Mesenchymal stem cell (in vitro differentiated cells and primary cell): Measurements from ENCODE around the gene TMEM147.

Experiments
- DNase-seq: peaks from one replicate; pipeline ENCODE4 v3.0.0-alpha.2; 2013
- H2AFZ ChIP-seq: one replicate; pipeline ENCODE4 v1.6.1; 2013; ENCODE audit warnings: low read depth, mild to moderate bottlenecking, control low read depth, inconsistent platforms, low read length, moderate library complexity
- H2AK5ac ChIP-seq: 2 replicates; pipeline ENCODE4 v1.6.1; 2013; ENCODE audit warnings: low read length, moderate library complexity, mild to moderate bottlenecking, inconsistent platforms; ENCODE audit not compliant: severe bottlenecking
- H2BK120ac ChIP-seq: one replicate; pipeline ENCODE4 v1.6.1; 2013; ENCODE audit warnings: low read depth, mild to moderate bottlenecking, inconsistent platforms, low read length, moderate library complexity
- H2BK12ac ChIP-seq, 2 experiments: one replicate each; pipeline ENCODE4 v1.6.1; 2013; ENCODE audit warnings: inconsistent platforms in 2 of 2, low read length in 2 of 2, mild to moderate bottlenecking in 2 of 2, moderate library complexity in 2 of 2, control low read depth in 1 of 2
- H2BK15ac ChIP-seq: one replicate; pipeline ENCODE4 v1.6.1; 2013; ENCODE audit warnings: mild to moderate bottlenecking, low read depth, inconsistent platforms; ENCODE audit not compliant: poor library complexity, severe bottlenecking
- H2BK5ac ChIP-seq: 2 replicates; pipeline ENCODE4 v1.6.1; 2013; ENCODE audit warnings: low read depth, mild to moderate bottlenecking, low read length, control low read depth, inconsistent platforms; ENCODE audit not compliant: poor library complexity, severe bottlenecking
- H3K14ac ChIP-seq, 2 experiments: one replicate each; pipeline ENCODE4 v1.6.1; 2013; ENCODE audit warnings: inconsistent platforms in 2 of 2, low read length in 2 of 2, control low read depth in 1 of 2, mild to moderate bottlenecking in 1 of 2, moderate library complexity in 1 of 2
- H3K18ac ChIP-seq, 2 experiments: one replicate each; pipeline ENCODE4 v1.6.1; 2013; ENCODE audit warnings: inconsistent platforms in 2 of 2, low read length in 2 of 2, control low read depth in 1 of 2, low read depth in 1 of 2, mild to moderate bottlenecking in 1 of 2
- H3K23ac ChIP-seq, 2 experiments: one replicate each; pipeline ENCODE4 v1.6.1; 2013; ENCODE audit warnings: inconsistent platforms in 2 of 2, low read length in 2 of 2, mild to moderate bottlenecking in 2 of 2, moderate library complexity in 2 of 2, control low read depth in 1 of 2
- H3K27ac ChIP-seq: 2 replicates; pipeline ENCODE4 v1.5.1; 2013; ENCODE audit warnings: mild to moderate bottlenecking, moderate library complexity, low read length, control low read depth, inconsistent platforms; ENCODE audit not compliant: poor library complexity, severe bottlenecking
- H3K27me3 ChIP-seq, 2 experiments: 2 replicates each; pipeline versions ENCODE4 v1.6.1 to v1.7.0; 2013; ENCODE audit warnings: low read length in 2 of 2, mild to moderate bottlenecking in 2 of 2, moderate library complexity in 2 of 2, control low read depth in 1 of 2, inconsistent platforms in 1 of 2; ENCODE audit not compliant: control insufficient read depth in 1 of 2, insufficient read depth in 1 of 2
- H3K36me3 ChIP-seq, 2 experiments: 2 replicates each; pipeline versions ENCODE4 v1.6.1 to v1.7.0; 2013; ENCODE audit warnings: low read length in 2 of 2, control low read depth in 1 of 2, inconsistent platforms in 1 of 2, low read depth in 1 of 2, mild to moderate bottlenecking in 1 of 2; ENCODE audit not compliant: insufficient read depth in 2 of 2, control insufficient read depth in 1 of 2
- H3K4ac ChIP-seq, 2 experiments: one replicate each; pipeline ENCODE4 v1.6.1; 2013; ENCODE audit warnings: inconsistent platforms in 2 of 2, low read length in 2 of 2, mild to moderate bottlenecking in 2 of 2, moderate library complexity in 2 of 2, control low read depth in 1 of 2, low read depth in 1 of 2
- H3K4me1 ChIP-seq: 2 replicates; pipeline ENCODE4 v1.6.1; 2013; ENCODE audit warnings: low read depth, low read length, control low read depth; ENCODE audit not compliant: control insufficient read depth, insufficient read depth
- H3K4me2 ChIP-seq: 2 replicates; pipeline ENCODE4 v1.6.1; 2013; ENCODE audit warnings: low read length, mild to moderate bottlenecking, inconsistent platforms; ENCODE audit not compliant: poor library complexity, severe bottlenecking
- H3K4me3 ChIP-seq, 2 experiments: 2 replicates each; pipeline versions ENCODE4 v1.5.1 to v1.7.0; 2013; ENCODE audit warnings: low read length in 2 of 2, mild to moderate bottlenecking in 2 of 2, control low read depth in 1 of 2, low read depth in 1 of 2; ENCODE audit not compliant: insufficient read depth in 1 of 2
- H3K79me1 ChIP-seq: replicated peaks from 2 replicates; pipeline ENCODE4 v1.6.1; 2013; ENCODE audit warnings: mild to moderate bottlenecking, control low read depth, low read length, inconsistent platforms; ENCODE audit not compliant: poor library complexity, severe bottlenecking
- H3K9ac ChIP-seq: 2 replicates; pipeline ENCODE4 v1.7.0; 2013; ENCODE audit warnings: mild to moderate bottlenecking, low read length, moderate library complexity
- H3K9me3 ChIP-seq: 2 replicates; pipeline ENCODE4 v1.7.0; 2013; ENCODE audit warnings: mild to moderate bottlenecking, low read length; ENCODE audit not compliant: control insufficient read depth
- H4K8ac ChIP-seq: one replicate; pipeline ENCODE4 v1.6.1; 2013; ENCODE audit warnings: inconsistent platforms, mild to moderate bottlenecking, low read length, moderate library complexity
- H4K91ac ChIP-seq: one replicate; pipeline ENCODE4 v1.6.1; 2013; ENCODE audit warnings: mild to moderate bottlenecking, low read length, inconsistent platforms
- WGBS: methylation state at CpG from one replicate; pipeline ENCODE4 v1.1.7; 2013; ENCODE audit warnings: mixed read lengths; 5-methylcytosine and 5-hydroxymethylcytosine counted together

TMEM147 gene

DNA sequence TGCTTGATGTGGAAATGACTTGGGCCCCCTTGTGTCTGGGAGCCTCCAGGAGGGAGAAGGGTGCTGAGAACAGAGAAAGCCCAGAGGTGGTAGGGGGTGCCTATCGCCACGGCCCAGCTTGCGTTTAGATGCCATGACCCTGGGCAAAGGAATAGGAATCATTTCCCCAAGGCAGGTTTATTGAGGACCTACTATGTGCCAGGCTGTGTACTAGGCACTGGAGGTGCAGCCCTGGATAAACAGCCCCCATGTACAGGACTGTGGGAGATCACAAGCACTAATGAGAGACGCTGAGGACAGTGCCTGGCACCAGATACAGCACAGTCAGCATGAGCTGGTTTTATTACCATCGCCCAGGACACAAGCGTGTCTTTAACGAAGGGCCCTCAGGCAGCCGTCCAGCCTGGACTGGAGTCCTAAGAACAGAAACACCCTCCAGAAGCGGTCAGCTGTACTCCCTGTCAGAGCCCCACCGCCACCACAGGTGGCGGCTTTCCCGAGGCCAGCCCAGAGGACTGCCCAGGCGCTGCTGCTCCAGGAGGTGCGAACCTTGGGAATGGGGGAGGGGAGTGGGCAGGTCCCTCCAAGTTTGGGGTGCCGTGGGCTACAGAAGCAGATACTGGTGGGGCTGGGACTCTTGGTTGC, 4.6 kb downstream of the TMEM147 start:
- Histone ChIP-seq H3K4me3 (no peak overlapping the region), H2BK12ac (no peak overlapping the region), H2AFZ (no peak overlapping the region), H3K23ac (no peak overlapping the region), H2BK15ac (no peak overlapping the region), H2BK120ac (no peak overlapping the region), H4K91ac (no peak overlapping the region), H3K36me3 (peaks cover 26 to 31% of the 10 kb centered on the region in 2 experiments), H4K8ac (no peak overlapping the region), H3K79me1 (peaks cover 31% of the 10 kb centered on the region), H2AK5ac (no peak overlapping the region), H3K27me3 (peaks cover 0 to 22% of the 10 kb centered on the region in 2 experiments), H3K27ac (no peak overlapping the region), H3K4ac (no peak overlapping the region), H3K4me2 (no peak overlapping the region), H3K9ac (no peak overlapping the region), H3K18ac (no peak overlapping the region), H3K14ac (no peak overlapping the region), H3K4me1 (peaks cover 7% of the 10 kb centered on the region), H2BK5ac (no peak overlapping the region), H3K9me3 (no peaks in the 10 kb centered on the region)
- no peak for DNase-seq
- WGBS: 95% methylated on average over 15 of the region's 15 CpGs

DNA sequence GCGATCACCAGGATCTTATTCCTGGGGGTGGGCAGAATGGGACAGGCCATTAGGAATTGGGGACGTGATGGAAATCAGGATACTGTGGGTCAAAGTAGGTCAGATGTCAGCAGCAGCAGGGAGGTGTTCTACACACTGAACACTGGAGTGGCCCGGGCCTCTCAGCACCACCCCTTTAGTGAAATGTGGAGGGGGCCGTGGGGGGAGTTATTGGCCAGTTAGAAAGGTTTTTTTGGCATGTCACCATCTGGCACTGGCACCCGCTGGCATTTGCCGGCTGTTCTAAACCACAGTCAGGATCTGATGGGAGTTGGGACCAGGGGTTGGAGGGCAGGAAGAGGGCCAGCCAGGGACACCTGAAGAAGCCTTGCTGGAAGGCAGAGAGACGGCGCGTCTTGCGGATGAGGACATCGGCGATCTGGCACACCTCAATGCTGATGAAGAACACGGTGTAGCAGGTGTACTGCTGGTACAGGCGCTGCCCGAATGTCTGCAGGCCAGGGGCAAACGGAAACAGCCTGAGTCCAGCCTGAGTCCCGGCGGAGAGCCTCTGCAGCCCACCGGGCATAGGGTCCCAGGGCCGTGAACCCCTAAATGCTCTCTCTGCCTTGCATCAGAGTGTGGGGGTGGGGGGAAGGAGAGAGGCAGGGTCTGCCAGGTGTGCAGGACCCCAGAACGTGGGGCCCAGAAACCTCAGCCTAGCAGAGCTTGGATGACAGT, 5.8 kb downstream of the TMEM147 start:
- Histone ChIP-seq H2BK12ac (no peak overlapping the region), H3K36me3 (peaks cover 26 to 31% of the 10 kb centered on the region in 2 experiments), H3K4ac (no peak overlapping the region), H3K4me1 (peaks cover 7% of the 10 kb centered on the region), H3K18ac (no peak overlapping the region), H2AFZ (no peak overlapping the region), H3K4me3 (no peak overlapping the region), H3K27me3 (peaks cover 4 to 34% of the 10 kb centered on the region in 2 experiments), H3K9me3 (no peaks in the 10 kb centered on the region), H2AK5ac (no peak overlapping the region), H2BK15ac (no peak overlapping the region), H4K8ac (no peak overlapping the region), H3K27ac (no peak overlapping the region), H2BK5ac (no peak overlapping the region), H3K79me1 (peaks cover 26% of the 10 kb centered on the region), H3K23ac (no peak overlapping the region), H3K9ac (no peak overlapping the region), H2BK120ac (no peak overlapping the region), H3K4me2 (no peak overlapping the region), H4K91ac (no peak overlapping the region), H3K14ac (no peak overlapping the region)
- no peak for DNase-seq
- WGBS: 95% methylated on average over 21 of the region's 21 CpGs

DNA sequence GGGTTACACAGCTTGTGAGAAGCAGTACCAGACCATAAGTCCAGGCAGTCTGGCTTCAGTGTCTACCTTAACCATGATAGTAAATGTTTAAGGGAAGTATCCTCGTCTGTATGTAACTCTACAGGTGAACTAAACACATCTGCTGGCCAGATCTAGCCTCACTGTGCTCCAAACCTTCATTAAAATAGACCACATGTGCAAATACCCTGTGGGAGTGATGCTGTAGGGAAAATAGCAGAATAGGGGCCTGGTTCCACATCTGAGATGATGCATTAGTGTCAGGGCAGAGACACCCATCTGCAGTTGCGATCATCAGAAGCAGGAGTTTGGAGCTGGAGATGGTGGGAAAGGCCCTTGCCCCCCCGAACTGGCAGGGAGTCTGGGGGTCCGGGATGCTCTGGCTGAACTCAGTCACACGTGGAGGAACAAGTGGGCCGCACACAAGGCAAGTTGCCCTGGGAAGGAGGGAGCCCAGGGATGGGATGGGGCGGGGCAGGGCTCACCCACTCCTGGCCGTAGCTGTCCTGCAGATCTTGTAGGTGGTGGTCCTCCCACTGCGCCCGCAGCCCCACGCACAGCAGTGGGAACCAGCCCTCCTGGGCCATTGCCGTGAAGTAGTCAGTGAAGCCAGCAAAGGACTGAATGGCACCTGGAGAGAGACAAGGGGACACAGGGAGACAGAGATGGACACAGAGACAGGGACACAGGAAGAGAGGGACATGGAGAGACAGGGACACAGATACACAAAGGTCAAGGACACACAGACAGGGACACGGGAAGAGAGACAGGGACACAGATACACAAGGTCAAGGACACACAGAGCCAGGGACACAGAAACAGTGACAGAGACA, 7.3 kb downstream of the TMEM147 start:
- Histone ChIP-seq H3K9ac (no peak overlapping the region), H3K27ac (no peak overlapping the region), H3K4me2 (no peak overlapping the region), H3K79me1 (peaks cover 15% of the 10 kb centered on the region), H4K8ac (no peak overlapping the region), H3K4me1 (peaks cover 6% of the 10 kb centered on the region), H2AK5ac (no peak overlapping the region), H3K4me3 (no peak overlapping the region), H2BK120ac (no peak overlapping the region), H3K23ac (no peak overlapping the region), H3K4ac (no peak overlapping the region), H3K36me3 (peaks cover 15 to 24% of the 10 kb centered on the region in 2 experiments), H3K18ac (no peak overlapping the region), H2AFZ (no peak overlapping the region), H2BK5ac (no peak overlapping the region), H3K9me3 (no peaks in the 10 kb centered on the region), H4K91ac (no peak overlapping the region), H2BK15ac (no peak overlapping the region), H3K14ac (no peak overlapping the region), H3K27me3 (peaks cover 6 to 47% of the 10 kb centered on the region in 2 experiments), H2BK12ac (no peak overlapping the region)
- DNase-seq: no peak
- WGBS: 69% methylated on average over 12 of the region's 13 CpGs
